NT2/D1 (cell line): ENCODE measurements around the gene HPCAL4.

ENCODE experiments used
- DNase-seq: peaks from one replicate; pipeline ENCODE4 v3.0.0-alpha.2; 2011; ENCODE audit warnings: low read depth, low spot score
- H3K27me3 ChIP-seq: 2 replicates; pipeline ENCODE4 v1.6.0; 2011; ENCODE audit warnings: mild to moderate bottlenecking; ENCODE audit not compliant: insufficient read length, insufficient read depth
- H3K36me3 ChIP-seq: 2 replicates; pipeline ENCODE4 v1.6.1; 2011; ENCODE audit warnings: mild to moderate bottlenecking, low read length, mixed read lengths; ENCODE audit not compliant: insufficient read depth, insufficient read length
- H3K4me1 ChIP-seq: 2 replicates; pipeline ENCODE4 v1.5.1; 2011; ENCODE audit not compliant: insufficient read depth, insufficient read length
- H3K4me3 ChIP-seq: 2 replicates; pipeline ENCODE4 v1.5.1; 2011; ENCODE audit warnings: low read depth; ENCODE audit not compliant: insufficient read length
- H3K9ac ChIP-seq: 2 replicates; pipeline ENCODE4 v1.6.0; 2011; ENCODE audit warnings: low read depth; ENCODE audit not compliant: insufficient read length
- H3K9me3 ChIP-seq: 2 replicates; pipeline ENCODE4 v1.5.1; 2011; ENCODE audit warnings: mild to moderate bottlenecking, low read length; ENCODE audit not compliant: insufficient read depth
- SUZ12 ChIP-seq: IDR thresholded peaks from 2 replicates; pipeline ENCODE4 v1.6.1; 2011; ENCODE audit not compliant: insufficient read length, insufficient read depth; ENCODE audit errors: extremely low read depth
- YY1 ChIP-seq: IDR thresholded peaks from 2 replicates; pipeline ENCODE4 v1.6.1; 2011; ENCODE audit not compliant: insufficient read length, insufficient read depth
- ZNF274 ChIP-seq: IDR thresholded peaks from 2 replicates; pipeline ENCODE4 v1.6.1; 2011; ENCODE audit warnings: mild to moderate bottlenecking, low read depth, low read length

The HPCAL4 gene

DNA sequence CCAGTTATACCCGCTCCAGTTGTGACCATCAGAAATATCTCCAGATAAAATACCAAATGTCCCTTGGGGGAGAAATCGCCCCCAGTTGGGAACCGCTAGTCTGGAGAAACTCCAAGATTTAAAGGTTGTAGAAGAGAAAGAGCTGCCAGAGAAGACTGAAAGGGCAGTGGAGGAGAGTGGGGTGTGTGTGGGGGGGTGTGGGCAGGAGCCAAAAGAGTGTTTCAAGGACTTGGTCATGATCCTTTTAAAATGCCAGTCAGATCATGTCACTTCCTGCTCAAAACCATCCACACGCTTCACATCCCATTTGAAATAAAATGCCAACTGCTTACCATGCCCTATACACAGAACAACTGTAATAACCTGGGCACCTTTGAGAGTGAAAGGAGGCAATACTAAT lies 48.4 kb downstream of the HPCAL4 start:
- DNase-seq: no peak
- no peak for TF ChIP-seq YY1
- no peak for TF ChIP-seq SUZ12
- TF ChIP-seq ZNF274: no peak
- Histone ChIP-seq H3K36me3 (no peaks in the 10 kb centered on the region), H3K4me3 (no peak overlapping the region), H3K4me1 (peaks cover 18% of the 10 kb centered on the region), H3K9ac (no peak overlapping the region), H3K9me3 (no peaks in the 10 kb centered on the region), H3K27me3 (peaks cover 87% of the 10 kb centered on the region)

DNA sequence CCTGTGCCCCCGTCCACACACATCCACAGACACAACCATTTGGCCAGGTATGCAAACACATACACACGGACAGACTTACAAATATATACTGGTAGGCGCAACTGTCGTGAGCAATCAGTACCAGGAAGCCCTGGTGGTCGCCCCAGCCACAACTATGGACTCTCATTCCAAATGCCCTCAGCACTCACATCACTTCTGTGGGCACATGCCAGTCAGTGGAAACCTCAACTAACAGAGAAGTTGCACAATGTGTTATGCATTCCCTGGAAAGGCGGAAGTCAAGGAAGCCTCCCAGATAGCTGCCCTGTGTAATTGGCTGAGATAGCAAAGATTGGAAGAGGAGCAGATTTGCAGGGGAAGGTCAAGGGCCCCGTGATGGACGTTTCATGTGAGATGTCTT lies 50.4 kb downstream of the HPCAL4 start:
- Histone ChIP-seq H3K4me3 (no peak overlapping the region), H3K27me3 (peaks cover 93% of the 10 kb centered on the region), H3K4me1 (peaks cover 12% of the 10 kb centered on the region), H3K36me3 (no peaks in the 10 kb centered on the region), H3K9me3 (no peaks in the 10 kb centered on the region), H3K9ac (no peak overlapping the region)
- DNase-seq: no peak
- TF ChIP-seq SUZ12 (no peak), ZNF274 (no peak), YY1 (no peak)

GRCh38 chr1:39639305-39640130 lies 51.7 kb downstream of the HPCAL4 start, which contains the start of gene HEYL:
TSS of gene HEYL (minus strand) at chr1:39639643. CDS start at chr1:39639625, 18 bp downstream.
- peak; percentile 55 for DNase-seq

DNA sequence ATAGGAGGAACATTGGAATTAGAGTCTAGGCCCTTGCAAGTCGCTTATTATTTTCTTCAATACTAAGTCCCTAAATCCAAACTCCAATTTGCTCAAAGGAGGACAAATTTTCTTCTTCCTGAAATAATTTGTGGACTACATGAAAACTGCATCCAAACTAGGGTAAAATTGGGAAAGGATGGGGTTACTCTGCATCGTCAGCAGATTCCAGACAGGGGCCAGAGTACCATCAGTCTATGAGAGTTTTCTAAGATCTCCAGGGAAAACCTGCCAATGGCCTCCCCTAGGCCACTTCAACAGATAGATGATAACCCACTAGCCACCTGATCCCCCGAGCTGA lies 52.3 kb downstream of the HPCAL4 start:
- Histone ChIP-seq H3K36me3 (no peaks in the 10 kb centered on the region), H3K4me1 (peaks cover 17% of the 10 kb centered on the region), H3K27me3 (peaks cover 93% of the 10 kb centered on the region), H3K9me3 (no peaks in the 10 kb centered on the region), H3K9ac (peak overlapping the region; percentile 57), H3K4me3 (peak overlapping the region; percentile 34)
- no peak for DNase-seq
- TF ChIP-seq ZNF274 (no peak), SUZ12 (no peak), YY1 (no peak)

More at GRCh38 chr1:39639305-39640130, 51.7 kb downstream of the HPCAL4 start, which contains the start of gene HEYL:
- Histone ChIP-seq H3K4me1 (peaks cover 17% of the 10 kb centered on the region), H3K36me3 (no peaks in the 10 kb centered on the region), H3K9me3 (no peaks in the 10 kb centered on the region), H3K27me3 (peaks cover 93% of the 10 kb centered on the region), H3K9ac (peak within 1 kb of the TSS; percentile 57), H3K4me3 (peak within 1 kb of the TSS; percentile 49)
- TF ChIP-seq YY1 (no peak), ZNF274 (no peak), SUZ12 (no peak)

GRCh38 chr1:39637361-39637760 lies 53.9 kb downstream of the HPCAL4 start:
- H3K36me3 ChIP-seq: no peaks in the 10 kb centered on the region
- peaks cover 24% of the 10 kb centered on the region for H3K4me1 ChIP-seq
- no peak overlapping the region for H3K4me3 ChIP-seq
- H3K9ac ChIP-seq: no peak overlapping the region
- TF ChIP-seq ZNF274 (no peak), SUZ12 (peak; percentile 12)
- H3K27me3 ChIP-seq: peaks cover 92% of the 10 kb centered on the region
- DNase-seq: no peak
- no peaks in the 10 kb centered on the region for H3K9me3 ChIP-seq

DNA sequence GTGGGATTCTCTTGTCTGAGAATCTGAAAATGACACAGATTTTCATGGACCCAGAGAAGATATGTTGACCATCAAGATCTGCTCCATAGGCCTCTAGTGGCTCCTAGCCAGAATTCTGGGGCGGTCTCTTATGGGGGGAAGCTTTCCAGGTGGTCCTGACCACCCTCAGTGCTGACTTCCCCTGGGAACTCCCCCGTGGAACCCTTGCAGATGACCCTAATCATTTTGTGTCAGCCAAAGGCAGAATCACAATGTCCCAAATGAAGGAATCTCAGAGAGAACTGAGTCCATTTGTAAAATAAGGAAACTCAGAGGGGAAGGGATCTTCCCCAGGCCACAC lies 55.4 kb downstream of the HPCAL4 start:
- TF ChIP-seq SUZ12 (no peak), ZNF274 (no peak), YY1 (no peak)
- Histone ChIP-seq H3K9me3 (no peaks in the 10 kb centered on the region), H3K36me3 (no peaks in the 10 kb centered on the region), H3K27me3 (peaks cover 96% of the 10 kb centered on the region), H3K9ac (no peak overlapping the region), H3K4me3 (no peak overlapping the region), H3K4me1 (peaks cover 31% of the 10 kb centered on the region)
- no peak for DNase-seq

DNA sequence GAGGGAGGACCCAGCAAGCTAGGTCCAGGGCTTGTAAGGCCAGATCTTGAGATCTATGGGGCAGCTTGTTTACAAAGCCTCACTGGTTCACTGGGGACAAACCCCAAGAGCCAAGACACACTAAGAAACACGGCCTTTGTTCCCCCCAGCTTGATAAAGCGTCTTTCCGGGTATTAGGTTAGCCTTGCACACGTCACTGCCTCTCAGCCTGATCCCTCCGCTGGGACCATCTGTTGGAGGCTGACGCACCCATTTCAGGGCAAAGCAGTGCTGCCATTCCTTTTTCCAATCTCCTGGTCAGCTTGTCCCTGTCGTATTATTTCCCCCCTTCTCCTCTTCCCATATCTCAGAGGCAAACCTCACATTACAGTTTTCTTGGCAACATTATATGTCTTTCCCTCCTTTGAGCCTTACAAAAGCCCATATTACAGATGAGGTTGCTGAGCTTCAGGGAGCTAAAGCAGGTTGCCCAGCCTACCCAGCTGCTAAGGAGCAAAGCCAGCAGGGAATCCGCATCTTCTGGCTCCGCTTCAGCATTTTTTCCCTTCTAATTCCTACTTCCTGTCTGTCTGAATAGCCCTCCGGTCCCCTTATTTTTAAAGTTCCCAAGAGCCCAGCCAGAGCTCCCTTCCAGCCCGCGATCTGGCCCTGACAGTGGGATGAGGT lies 55.9 kb downstream of the HPCAL4 start:
- Histone ChIP-seq H3K9me3 (no peaks in the 10 kb centered on the region), H3K36me3 (no peaks in the 10 kb centered on the region), H3K9ac (no peak overlapping the region), H3K4me3 (no peak overlapping the region), H3K4me1 (peaks cover 31% of the 10 kb centered on the region), H3K27me3 (peaks cover 96% of the 10 kb centered on the region)
- no peak for DNase-seq
- TF ChIP-seq ZNF274 (no peak), SUZ12 (no peak), YY1 (no peak)
